ENCODE measurements around the gene CYTH4.

GRCh38 chr22:37245740-37246139 lies 36.6 kb upstream of the CYTH4 start:
- TF ChIP-seq CTCF (IDR thresholded peaks at IDR 0.05) (no peak), POLR2A (IDR thresholded peaks at IDR 0.05) (no peak)

Data from uterus (tissue), 2 donors.